Kidney (tissue), 14 donors: ENCODE measurements around the gene SHLD2. TPM values are rescaled to one million over a fixed set of nuclear protein-coding genes. Genes with fewer than 3 reads are reported as not detected.

Experiments
- DNase-seq, 5 donors: peaks; one replicate each; pipeline ENCODE4 v3.0.0-alpha.2; 2013 to 2020
- FAIRE-seq: peaks from 2 replicates; lab custom pipeline; 2012; peaks lifted over from hg19 to GRCh38; lab: Jason Lieb, UNC
- H3K27ac ChIP-seq, 2 donors: one replicate each; pipeline ENCODE4 v1.7.0; 2013; ENCODE audit warnings: low read depth in 2 of 2, low read length in 2 of 2, inconsistent platforms in 1 of 2
- H3K27me3 ChIP-seq: one replicate; pipeline ENCODE4 v1.7.1; 2013; ENCODE audit warnings: low read length, inconsistent platforms; ENCODE audit not compliant: control insufficient read depth, insufficient read depth
- H3K36me3 ChIP-seq, 3 donors: one replicate each; pipeline versions ENCODE4 v1.7.0 to v1.7.1; 2013; ENCODE audit warnings: low read length in 3 of 3, control low read depth in 1 of 3, inconsistent platforms in 1 of 3; ENCODE audit not compliant: insufficient read depth in 3 of 3, control insufficient read depth in 2 of 3
- H3K4me1 ChIP-seq, 3 donors: one replicate each; pipeline versions ENCODE4 v1.7.0 to v1.7.1; 2013; ENCODE audit warnings: low read length in 3 of 3, inconsistent platforms in 1 of 3, low read depth in 1 of 3; ENCODE audit not compliant: control insufficient read depth in 2 of 3, insufficient read depth in 2 of 3
- H3K4me3 ChIP-seq, 3 donors: one replicate each; pipeline versions ENCODE4 v1.7.0 to v1.8.1; 2013; ENCODE audit warnings: low read length in 3 of 3, control low read depth in 1 of 3, inconsistent platforms in 1 of 3
- H3K9ac ChIP-seq, 3 donors: one replicate each; pipeline versions ENCODE4 v1.7.0 to v1.7.1; 2013; ENCODE audit warnings: low read length in 3 of 3, control low read depth in 1 of 3, inconsistent platforms in 1 of 3
- H3K9me3 ChIP-seq, 3 donors: one replicate each; pipeline versions ENCODE4 v1.7.0 to v1.7.1; 2013; ENCODE audit warnings: low read length in 3 of 3, control low read depth in 1 of 3, inconsistent platforms in 1 of 3; ENCODE audit not compliant: control insufficient read depth in 2 of 3, insufficient read depth in 1 of 3
- intact Hi-C: fragments of 100-400 bp; cut with DNase I; formaldehyde crosslinking; loops from one replicate; pipeline ENCODE4 v1.11.1; 2022
- polyA plus RNA-seq: library from polyadenylated mRNA; stranded (reverse); fragments of 350-450 nt; fragmentation: Illumina TruSeq; extraction: RNeasy Lipid Tissue Mini Kit (QIAGEN cat#74804); gene quantifications from one replicate; pipeline ENCODE4 v1.2.3, GENCODE V29; 2014; ENCODE audit warnings: low read depth, low replicate concordance; ENCODE audit not compliant: insufficient read depth
- total RNA-seq: library from RNA; stranded (reverse); fragmentation: NEBNext Ultra II Directional; extraction: Animal tissue kit (Norgen Biotek cat#: 25700); gene quantifications from one replicate; pipeline ENCODE4 v1.2.1, GENCODE V29; 2021
- TF ChIP-seq, protein P1 (sequence below): IDR thresholded peaks from 3 replicates; pipeline ENCODE4 v1.5.1; 2012; ENCODE audit warnings: mild to moderate bottlenecking, moderate library complexity, borderline replicate concordance; ENCODE audit not compliant: insufficient read depth; ENCODE audit errors: extremely low read depth
- donor health status: control.
- donor health status: control.
- donor health status: control.
- donor health status: control.
- donor health status: control.
- donor health status: DM: yes; HTN: yes; CAD: no.
- donor health status: Normal renal cell carcinoma (clear cell type).

The SHLD2 gene
- total and polyA plus RNA-seq, 2 donors from 2014 or later: 25.9 to 36.9 TPM

DNA sequence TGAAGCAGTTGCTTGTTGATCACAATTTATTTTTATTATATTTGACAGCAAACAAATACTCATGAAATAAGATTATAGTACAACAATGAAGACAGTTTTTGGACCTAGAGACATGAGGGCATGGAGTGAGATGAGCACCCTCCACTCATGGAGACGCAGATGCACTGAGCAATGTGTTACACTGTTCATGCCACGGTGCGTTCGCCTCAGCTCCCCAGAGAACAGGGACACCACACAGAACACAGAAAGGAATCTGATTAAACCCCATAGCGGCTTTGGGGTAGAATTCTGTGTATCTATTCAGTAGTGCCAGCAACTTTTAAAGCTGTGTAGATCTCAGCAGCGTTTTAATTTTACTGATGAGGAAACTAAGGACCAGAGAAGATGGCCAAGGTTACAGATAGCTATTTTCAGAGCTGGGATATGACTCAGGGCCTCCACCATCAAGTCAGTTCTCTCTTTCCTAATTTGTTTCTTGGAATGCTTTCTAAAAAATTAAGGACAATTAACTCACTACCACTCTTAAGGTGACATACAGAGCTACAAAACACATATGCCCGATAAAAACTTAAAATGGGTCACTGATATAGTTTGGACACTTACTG, 41.3 kb upstream of the SHLD2 start:
- no peaks in the 10 kb centered on the region for H3K27me3 ChIP-seq
- DNase-seq (no peak), FAIRE-seq (no peak)
- H3K9me3 ChIP-seq: no peaks in the 10 kb centered on the region
- no peaks in the 10 kb centered on the region for H3K4me1 ChIP-seq
- TF ChIP-seq, protein P1, sequence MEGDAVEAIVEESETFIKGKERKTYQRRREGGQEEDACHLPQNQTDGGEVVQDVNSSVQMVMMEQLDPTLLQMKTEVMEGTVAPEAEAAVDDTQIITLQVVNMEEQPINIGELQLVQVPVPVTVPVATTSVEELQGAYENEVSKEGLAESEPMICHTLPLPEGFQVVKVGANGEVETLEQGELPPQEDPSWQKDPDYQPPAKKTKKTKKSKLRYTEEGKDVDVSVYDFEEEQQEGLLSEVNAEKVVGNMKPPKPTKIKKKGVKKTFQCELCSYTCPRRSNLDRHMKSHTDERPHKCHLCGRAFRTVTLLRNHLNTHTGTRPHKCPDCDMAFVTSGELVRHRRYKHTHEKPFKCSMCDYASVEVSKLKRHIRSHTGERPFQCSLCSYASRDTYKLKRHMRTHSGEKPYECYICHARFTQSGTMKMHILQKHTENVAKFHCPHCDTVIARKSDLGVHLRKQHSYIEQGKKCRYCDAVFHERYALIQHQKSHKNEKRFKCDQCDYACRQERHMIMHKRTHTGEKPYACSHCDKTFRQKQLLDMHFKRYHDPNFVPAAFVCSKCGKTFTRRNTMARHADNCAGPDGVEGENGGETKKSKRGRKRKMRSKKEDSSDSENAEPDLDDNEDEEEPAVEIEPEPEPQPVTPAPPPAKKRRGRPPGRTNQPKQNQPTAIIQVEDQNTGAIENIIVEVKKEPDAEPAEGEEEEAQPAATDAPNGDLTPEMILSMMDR: no peak
- no peak overlapping the region for H3K4me3 ChIP-seq
- intact Hi-C loops: no loop called here
- H3K9ac ChIP-seq: no peak overlapping the region
- H3K36me3 ChIP-seq: peaks cover 4 to 61% (median 34%) of the 10 kb centered on the region in 3 donors
- no peak overlapping the region for H3K27ac ChIP-seq

DNA sequence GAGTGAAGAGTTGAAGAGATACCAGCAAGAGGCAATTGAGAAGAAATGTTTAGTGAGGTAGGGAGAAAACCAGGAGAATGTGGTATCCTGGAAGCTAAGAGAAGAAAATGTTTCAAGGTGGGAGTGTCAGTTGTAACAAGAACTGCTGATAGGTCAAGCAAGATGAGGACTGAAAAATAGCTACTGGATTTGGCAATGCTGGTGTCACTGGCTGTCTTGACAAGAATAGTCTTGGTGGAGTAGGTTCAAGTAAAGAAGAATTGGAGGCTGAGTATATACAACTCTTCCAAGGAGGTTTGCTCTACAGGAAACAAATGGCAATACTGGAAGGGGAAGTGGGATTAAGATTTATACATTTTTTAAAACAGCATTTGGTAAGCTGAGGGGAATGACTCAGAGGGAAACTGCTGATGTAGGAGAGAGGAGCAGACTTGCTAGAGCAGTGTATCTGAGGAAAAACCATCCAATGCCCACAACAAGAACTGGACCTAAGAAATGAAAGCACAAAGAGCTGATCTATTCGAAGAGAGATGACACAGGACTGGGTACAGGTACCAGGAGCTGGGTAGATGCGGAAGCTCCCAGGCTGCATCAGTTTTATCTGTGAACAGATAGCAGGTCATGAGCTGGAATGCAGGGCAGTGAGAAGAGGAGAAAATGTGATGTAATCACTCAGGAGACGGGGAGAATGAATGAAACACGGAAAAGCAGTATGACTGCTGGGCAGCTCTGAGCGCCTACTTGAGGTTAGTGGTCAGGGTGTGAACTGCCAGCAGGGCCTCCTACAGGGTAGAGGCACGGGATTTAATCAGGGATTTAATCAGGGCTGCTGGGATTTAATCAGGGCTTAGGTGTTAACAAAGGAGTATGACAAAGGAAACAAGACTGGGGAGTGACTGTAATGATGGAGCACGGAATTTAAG, 40.4 kb upstream of the SHLD2 start:
- Histone ChIP-seq H3K4me1 (no peaks in the 10 kb centered on the region), H3K4me3 (no peak overlapping the region), H3K9me3 (no peaks in the 10 kb centered on the region), H3K27ac (no peak overlapping the region), H3K9ac (no peak overlapping the region), H3K27me3 (no peaks in the 10 kb centered on the region), H3K36me3 (peaks cover 4 to 61% (median 36%) of the 10 kb centered on the region in 3 donors)
- peak in 1 of 5 donors; percentile 9 for DNase-seq
- FAIRE-seq: no peak
- TF ChIP-seq, protein P1: no peak
- intact Hi-C loops: no loop called here

DNA sequence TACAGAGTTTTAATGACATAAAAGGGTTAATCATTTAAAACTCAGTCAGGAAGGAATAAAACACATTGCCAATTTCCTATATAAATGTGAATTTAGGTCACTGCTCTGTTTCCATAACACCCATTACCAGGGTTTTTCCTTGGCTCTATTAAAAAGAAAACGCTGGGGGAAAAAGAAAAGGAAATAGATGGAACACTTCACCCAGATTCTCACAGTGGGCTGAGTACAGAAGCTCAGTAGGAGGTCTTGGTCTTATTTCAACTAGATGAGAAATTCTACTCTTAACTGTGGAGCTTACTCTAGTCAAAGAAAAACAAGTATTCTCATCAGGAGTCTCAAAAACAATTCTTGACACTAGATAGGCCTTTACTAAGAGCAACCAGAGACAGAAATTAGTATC, 36.8 kb upstream of the SHLD2 start:
- H3K9me3 ChIP-seq: no peaks in the 10 kb centered on the region
- no peak overlapping the region for H3K27ac ChIP-seq
- H3K4me3 ChIP-seq: no peak overlapping the region
- TF ChIP-seq, protein P1: no peak
- no peaks in the 10 kb centered on the region for H3K27me3 ChIP-seq
- no peak overlapping the region for H3K9ac ChIP-seq
- peaks cover 8 to 58% (median 33%) of the 10 kb centered on the region in 3 donors for H3K36me3 ChIP-seq
- no peak for DNase-seq
- intact Hi-C loops: no loop called here
- no peaks in the 10 kb centered on the region for H3K4me1 ChIP-seq
- FAIRE-seq: no peak
